Measurements from ENCODE around the gene UBL4A. TPM values are rescaled to one million over a fixed set of nuclear protein-coding genes. Genes with fewer than 3 reads are reported as not detected.
A peak's percentile ranks its signal among the peaks of the same experiment; 100 is the strongest.

The UBL4A gene
- total and polyA plus RNA-seq, 2 donors: 20.4 to 49.9 TPM

GRCh38 chrX:154440623-154441357 lies 45.6 kb downstream of the UBL4A start:
- Histone ChIP-seq H3K36me3 (ENCODE audit: insufficient read depth) (no peaks in the 10 kb centered on the region), H3K27ac (ENCODE audit: low read depth) (no peak overlapping the region), H3K4me1 (ENCODE audit: insufficient read depth) (no peaks in the 10 kb centered on the region), H3K4me3 (ENCODE audit: low read depth, low read length) (no peak overlapping the region)
- no peak for DNase-seq (ENCODE audit: extremely low spot score)
- 79% methylated on average over 17 of the region's 17 CpGs for WGBS

- 91% methylated on average over 18 of the region's 18 CpGs for WGBS
- H3K27ac ChIP-seq (ENCODE audit: low read depth): no peak overlapping the region
- H3K4me1 ChIP-seq (ENCODE audit: insufficient read depth): no peaks in the 10 kb centered on the region
- no peak overlapping the region for H3K4me3 ChIP-seq (ENCODE audit: low read depth, low read length)
- no peak for DNase-seq (ENCODE audit: extremely low spot score)
- H3K36me3 ChIP-seq (ENCODE audit: insufficient read depth): no peaks in the 10 kb centered on the region
Observed at GRCh38 chrX:154439841-154440240, 46.6 kb downstream of the UBL4A start.

GRCh38 chrX:154437971-154438893 lies 48.2 kb downstream of the UBL4A start:
- Histone ChIP-seq H3K4me1 (ENCODE audit: insufficient read depth) (no peaks in the 10 kb centered on the region), H3K4me3 (ENCODE audit: low read depth, low read length) (peak overlapping the region; percentile 82), H3K27ac (ENCODE audit: low read depth) (no peak overlapping the region), H3K36me3 (ENCODE audit: insufficient read depth) (no peaks in the 10 kb centered on the region)
- WGBS: 28% methylated on average over 28 of the region's 28 CpGs
- no peak for DNase-seq (ENCODE audit: extremely low spot score)

DNA sequence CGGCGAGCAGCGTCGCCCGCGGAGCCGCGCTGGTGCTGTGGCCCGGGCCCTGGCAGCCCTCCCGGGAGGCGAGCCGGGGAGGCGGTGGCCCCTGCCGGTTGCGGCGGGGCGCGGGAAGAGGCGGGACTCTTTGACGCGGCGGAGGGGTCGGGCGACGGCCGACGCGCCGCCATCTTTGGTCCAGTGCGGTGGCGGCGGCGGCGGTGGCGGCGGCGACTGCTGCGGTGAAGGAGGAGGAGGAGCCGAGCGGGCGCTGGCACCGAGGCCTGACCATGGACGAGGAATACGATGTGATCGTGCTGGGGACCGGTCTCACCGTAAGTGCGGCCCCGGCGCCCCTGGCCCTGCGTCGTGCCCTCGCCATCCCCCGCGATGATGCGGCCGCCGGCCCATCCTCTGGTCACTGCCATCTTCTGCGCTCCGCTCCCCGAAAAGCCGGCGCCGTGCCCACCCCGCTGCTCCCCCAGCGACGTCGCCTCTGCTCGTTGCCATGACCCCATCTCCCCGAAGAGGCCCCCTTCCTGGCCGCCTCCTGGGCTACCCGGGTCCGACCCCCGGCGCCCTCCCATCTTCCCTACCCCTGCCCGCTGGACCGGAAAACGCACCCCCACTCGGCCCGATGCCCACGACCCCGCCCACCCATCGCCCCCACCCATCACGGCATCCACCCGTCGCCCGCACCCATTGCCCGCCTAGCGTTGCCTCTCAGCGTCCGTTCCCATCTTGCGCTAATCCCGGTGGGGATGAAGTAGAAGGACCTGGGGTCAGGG lies 49.2 kb downstream of the UBL4A start, which contains the start of gene GDI1:
TSS of gene GDI1 (plus strand) at position 172 of the 770 bp plus-strand sequence. CDS start at position 273, 101 bp downstream.
- H3K36me3 ChIP-seq (ENCODE audit: insufficient read depth): no peaks in the 10 kb centered on the region
- DNase-seq (ENCODE audit: extremely low spot score): no peak
- WGBS: under 1% methylated on average over 63 of the region's 93 CpGs

DNA sequence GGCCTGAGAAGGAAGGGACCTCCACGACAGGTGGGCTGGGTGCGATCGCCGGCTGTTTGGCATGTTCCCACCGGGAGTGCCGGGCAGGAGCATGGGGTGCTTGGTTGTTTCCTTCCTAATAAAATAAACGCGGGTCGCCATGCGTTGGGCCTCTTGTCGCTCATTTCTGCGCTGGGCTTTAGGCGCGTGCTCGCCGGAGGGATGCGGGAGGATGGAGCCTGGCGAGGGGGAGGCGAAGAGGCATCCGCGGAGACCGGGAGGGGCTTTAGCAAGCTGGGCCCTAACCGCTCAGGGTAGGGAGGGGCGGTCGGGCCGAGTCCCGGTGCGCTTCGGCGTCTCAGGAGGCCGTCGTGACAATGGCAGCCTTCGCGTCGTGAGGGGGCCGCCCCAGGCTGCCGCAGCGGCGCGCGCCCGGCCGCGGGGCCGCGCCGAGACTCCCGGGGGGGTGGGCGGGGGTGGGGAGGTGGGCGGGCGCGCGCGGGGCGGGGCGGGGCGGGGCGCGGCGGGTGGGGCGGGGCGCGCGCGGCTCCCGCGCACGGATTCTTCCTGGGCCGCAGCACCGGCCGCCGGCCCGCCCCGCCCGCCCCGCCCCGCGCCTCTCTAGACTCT lies 49.9 kb downstream of the UBL4A start:
- Histone ChIP-seq H3K4me1 (ENCODE audit: insufficient read depth) (no peaks in the 10 kb centered on the region), H3K27ac (ENCODE audit: low read depth) (peak overlapping the region; percentile 95), H3K4me3 (ENCODE audit: low read depth, low read length) (peak overlapping the region; percentile 82), H3K36me3 (ENCODE audit: insufficient read depth) (no peaks in the 10 kb centered on the region)
- no peak for DNase-seq (ENCODE audit: extremely low spot score)
- 3% methylated on average over 49 of the region's 78 CpGs for WGBS

More for the DNA sequence above, 49.2 kb downstream of the UBL4A start, which contains the start of gene GDI1:
- Histone ChIP-seq H3K27ac (ENCODE audit: low read depth) (peak within 1 kb of the TSS; percentile 95), H3K4me3 (ENCODE audit: low read depth, low read length) (peak within 1 kb of the TSS; percentile 82), H3K4me1 (ENCODE audit: insufficient read depth) (no peaks in the 10 kb centered on the region)

DNA sequence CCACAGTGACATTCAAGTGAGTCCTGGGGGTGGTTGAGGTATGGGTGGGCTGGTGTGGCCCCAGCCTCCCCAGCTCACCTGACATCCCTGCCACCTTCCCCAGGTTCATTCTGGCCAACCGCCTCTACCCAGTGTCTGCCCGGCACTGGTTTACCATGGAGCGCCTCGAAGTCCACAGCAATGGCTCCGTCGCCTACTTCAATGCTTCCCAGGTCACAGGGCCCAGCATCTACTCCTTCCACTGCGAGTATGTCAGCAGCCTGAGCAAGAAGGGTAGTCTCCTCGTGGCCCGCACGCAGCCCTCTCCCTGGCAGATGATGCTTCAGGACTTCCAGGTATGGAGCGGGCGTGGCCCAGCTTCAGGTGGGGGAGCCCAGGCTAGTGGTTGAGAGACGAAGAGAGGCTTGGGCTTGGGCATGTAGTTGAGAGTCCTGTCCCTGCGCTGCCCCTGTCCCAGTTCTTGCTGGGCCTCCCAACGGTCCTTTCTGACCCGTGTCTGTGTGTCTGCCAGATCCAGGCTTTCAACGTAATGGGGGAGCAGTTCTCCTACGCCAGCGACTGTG lies 51.2 kb downstream of the UBL4A start:
- DNase-seq (ENCODE audit: extremely low spot score): no peak
- Histone ChIP-seq H3K4me3 (ENCODE audit: low read depth, low read length) (no peak overlapping the region), H3K36me3 (ENCODE audit: insufficient read depth) (no peaks in the 10 kb centered on the region), H3K27ac (ENCODE audit: low read depth) (no peak overlapping the region), H3K4me1 (ENCODE audit: insufficient read depth) (no peaks in the 10 kb centered on the region)
- whole genome bisulfite sequencing: 94% methylated on average over 19 of the region's 19 CpGs

GRCh38 chrX:154434394-154435168 lies 51.8 kb downstream of the UBL4A start:
- no peak for DNase-seq (ENCODE audit: extremely low spot score)
- WGBS: 92% methylated on average over 7 of the region's 7 CpGs
- no peaks in the 10 kb centered on the region for H3K4me1 ChIP-seq (ENCODE audit: insufficient read depth)
- H3K4me3 ChIP-seq (ENCODE audit: low read depth, low read length): no peak overlapping the region
- no peaks in the 10 kb centered on the region for H3K36me3 ChIP-seq (ENCODE audit: insufficient read depth)
- H3K27ac ChIP-seq (ENCODE audit: low read depth): no peak overlapping the region

Small RNAs within 50 kb of the gene (small RNA-seq; reads per million reads assigned to genes)
- gene MIR6858 (0.09 reads per million), gene RN7SL697P (not detected)

Other genes with a start within 250 kb of the UBL4A start
- not detected for gene OPN1MW3, start 229.0 kb downstream of the UBL4A start, total RNA-seq
- gene OPN1MW3, start 229.0 kb downstream of the UBL4A start, polyA plus RNA-seq: not detected
- not detected for gene TEX28, start 191.5 kb downstream of the UBL4A start, total RNA-seq
- not detected for gene TEX28, start 191.5 kb downstream of the UBL4A start, polyA plus RNA-seq
- 0.32 TPM for gene TKTL1, start 190.8 kb downstream of the UBL4A start, total RNA-seq
- gene TKTL1, start 190.8 kb downstream of the UBL4A start, polyA plus RNA-seq: 0.19 TPM
- gene FLNA, start 112.0 kb downstream of the UBL4A start, total RNA-seq: 1,306 TPM
- 6,054 TPM for gene FLNA, start 112.0 kb downstream of the UBL4A start, polyA plus RNA-seq
- gene EMD, start 107.3 kb downstream of the UBL4A start, total RNA-seq: 25.9 TPM
- 138 TPM for gene EMD, start 107.3 kb downstream of the UBL4A start, polyA plus RNA-seq
- gene RPL10, start 88.2 kb downstream of the UBL4A start, total RNA-seq: 3,691 TPM
- 5,631 TPM for gene RPL10, start 88.2 kb downstream of the UBL4A start, polyA plus RNA-seq
- 11.9 TPM for gene DNASE1L1, start 77.4 kb downstream of the UBL4A start, total RNA-seq
- 22.3 TPM for gene DNASE1L1, start 77.4 kb downstream of the UBL4A start, polyA plus RNA-seq
- gene TAFAZZIN, start 75.1 kb downstream of the UBL4A start, total RNA-seq: 13.4 TPM
- gene TAFAZZIN, start 75.1 kb downstream of the UBL4A start, polyA plus RNA-seq: 33.4 TPM
- gene ATP6AP1, start 57.9 kb downstream of the UBL4A start, total RNA-seq: 25.5 TPM
- 91.8 TPM for gene ATP6AP1, start 57.9 kb downstream of the UBL4A start, polyA plus RNA-seq
- 33.0 TPM for gene GDI1, start 49.5 kb downstream of the UBL4A start, total RNA-seq
- 138 TPM for gene GDI1, start 49.5 kb downstream of the UBL4A start, polyA plus RNA-seq
- 14.9 TPM for gene FAM50A, start 42.5 kb downstream of the UBL4A start, total RNA-seq
- gene FAM50A, start 42.5 kb downstream of the UBL4A start, polyA plus RNA-seq: 81.9 TPM
- gene PLXNA3, start 28.3 kb downstream of the UBL4A start, total RNA-seq: 17.3 TPM
- 10.1 TPM for gene PLXNA3, start 28.3 kb downstream of the UBL4A start, polyA plus RNA-seq
- 7.7 TPM for gene LAGE3, start 7.3 kb downstream of the UBL4A start, total RNA-seq
- gene LAGE3, start 7.3 kb downstream of the UBL4A start, polyA plus RNA-seq: 33.0 TPM
- gene SLC10A3, start 4.0 kb upstream of the UBL4A start, total RNA-seq: 7.9 TPM
- 55.2 TPM for gene SLC10A3, start 4.0 kb upstream of the UBL4A start, polyA plus RNA-seq
- 11.2 TPM for gene FAM3A, start 29.6 kb upstream of the UBL4A start, total RNA-seq
- 67.8 TPM for gene FAM3A, start 29.6 kb upstream of the UBL4A start, polyA plus RNA-seq
- gene G6PD, start 60.2 kb upstream of the UBL4A start, total RNA-seq: 12.8 TPM
- gene G6PD, start 60.2 kb upstream of the UBL4A start, polyA plus RNA-seq: 77.6 TPM
- 5.3 TPM for gene IKBKG, start 61.0 kb upstream of the UBL4A start, total RNA-seq
- gene IKBKG, start 61.0 kb upstream of the UBL4A start, polyA plus RNA-seq: 38.5 TPM
- gene CTAG1A, start 98.5 kb upstream of the UBL4A start, total RNA-seq: not detected
- not detected for gene CTAG1A, start 98.5 kb upstream of the UBL4A start, polyA plus RNA-seq
- gene CTAG1B, start 132.7 kb upstream of the UBL4A start, total RNA-seq: not detected
- not detected for gene CTAG1B, start 132.7 kb upstream of the UBL4A start, polyA plus RNA-seq
- gene CTAG2, start 167.0 kb upstream of the UBL4A start, total RNA-seq: not detected
- gene CTAG2, start 167.0 kb upstream of the UBL4A start, polyA plus RNA-seq: not detected